ENCODE results near the gene OR1J4.

DNA sequence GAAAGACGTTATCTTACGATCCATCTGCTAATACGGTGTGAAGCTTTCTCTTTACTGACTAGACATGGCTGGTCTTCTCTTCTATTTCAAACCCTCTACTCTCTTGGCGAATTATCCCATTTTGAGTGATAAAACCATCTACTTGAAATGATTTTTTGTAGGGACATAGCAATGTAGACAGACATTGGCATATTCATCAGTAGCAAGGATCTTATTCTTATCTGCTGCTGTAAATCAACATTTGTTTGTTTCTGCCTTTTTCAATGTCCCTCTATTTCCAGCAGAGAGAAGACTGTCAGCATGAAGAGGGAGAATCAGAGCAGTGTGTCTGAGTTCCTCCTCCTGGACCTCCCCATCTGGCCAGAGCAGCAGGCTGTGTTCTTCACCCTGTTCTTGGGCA, at the start of gene OR1J4:
- TF ChIP-seq, protein P1, sequence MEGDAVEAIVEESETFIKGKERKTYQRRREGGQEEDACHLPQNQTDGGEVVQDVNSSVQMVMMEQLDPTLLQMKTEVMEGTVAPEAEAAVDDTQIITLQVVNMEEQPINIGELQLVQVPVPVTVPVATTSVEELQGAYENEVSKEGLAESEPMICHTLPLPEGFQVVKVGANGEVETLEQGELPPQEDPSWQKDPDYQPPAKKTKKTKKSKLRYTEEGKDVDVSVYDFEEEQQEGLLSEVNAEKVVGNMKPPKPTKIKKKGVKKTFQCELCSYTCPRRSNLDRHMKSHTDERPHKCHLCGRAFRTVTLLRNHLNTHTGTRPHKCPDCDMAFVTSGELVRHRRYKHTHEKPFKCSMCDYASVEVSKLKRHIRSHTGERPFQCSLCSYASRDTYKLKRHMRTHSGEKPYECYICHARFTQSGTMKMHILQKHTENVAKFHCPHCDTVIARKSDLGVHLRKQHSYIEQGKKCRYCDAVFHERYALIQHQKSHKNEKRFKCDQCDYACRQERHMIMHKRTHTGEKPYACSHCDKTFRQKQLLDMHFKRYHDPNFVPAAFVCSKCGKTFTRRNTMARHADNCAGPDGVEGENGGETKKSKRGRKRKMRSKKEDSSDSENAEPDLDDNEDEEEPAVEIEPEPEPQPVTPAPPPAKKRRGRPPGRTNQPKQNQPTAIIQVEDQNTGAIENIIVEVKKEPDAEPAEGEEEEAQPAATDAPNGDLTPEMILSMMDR (optimal IDR thresholded peaks at IDR 0.05 in 1 of 3, IDR thresholded peaks at IDR 0.05 in 1 of 3, conservative IDR thresholded peaks at IDR 0.05 in 1 of 3; ENCODE audit: extremely low read depth in 1 of 3, insufficient read depth in 2 of 3, low read length in 3 of 3): no peak
- TF ChIP-seq EZH2 (IDR thresholded peaks at IDR 0.05; ENCODE audit: low read length): no peak

All from keratinocyte (primary cell).